IMR-90 (cell line): ENCODE data around the gene XAB2.

Source experiments
- BHLHE40 ChIP-seq: fragments of 150-350 bp; IDR thresholded peaks from 2 replicates; pipeline ENCODE4 v1.6.1; 2016; ENCODE audit warnings: mild to moderate bottlenecking, low read depth, low read length
- CEBPB ChIP-seq: IDR thresholded peaks from 2 replicates; pipeline ENCODE4 v1.6.1; 2012; ENCODE audit warnings: low read depth, low read length, improper control_type of control experiment
- MAZ ChIP-seq: IDR thresholded peaks from 2 replicates; pipeline ENCODE4 v1.6.1; 2012; ENCODE audit warnings: low read depth, mild to moderate bottlenecking, low read length, improper control_type of control experiment, moderate library complexity, borderline replicate concordance
- MXI1 ChIP-seq: IDR thresholded peaks from 2 replicates; pipeline ENCODE4 v1.6.1; 2012; ENCODE audit warnings: low read depth, mild to moderate bottlenecking, low read length, moderate library complexity, borderline replicate concordance
- NFE2L2 ChIP-seq: fragments of 150-350 bp; IDR thresholded peaks from 2 replicates; pipeline ENCODE4 v1.6.1; 2016; ENCODE audit warnings: low read depth, mild to moderate bottlenecking, low read length
- POLR2A ChIP-seq: IDR thresholded peaks from 2 replicates; pipeline ENCODE4 v1.6.1; 2012; ENCODE audit warnings: mild to moderate bottlenecking, low read depth, low read length
- RAD21 ChIP-seq: IDR thresholded peaks from 2 replicates; pipeline ENCODE4 v1.6.1; 2012; ENCODE audit warnings: low read length, improper control_type of control experiment
- RCOR1 ChIP-seq: IDR thresholded peaks from 2 replicates; pipeline ENCODE4 v1.6.1; 2012; ENCODE audit warnings: mild to moderate bottlenecking, low read length, improper control_type of control experiment; ENCODE audit not compliant: insufficient replicate concordance
- RFX5 ChIP-seq: IDR thresholded peaks from 2 replicates; pipeline ENCODE4 v1.8.0; 2012; ENCODE audit warnings: low read depth, mild to moderate bottlenecking, low read length, moderate library complexity
- SMC3 ChIP-seq: fragments of 150-350 bp; IDR thresholded peaks from 2 replicates; pipeline ENCODE4 v1.6.1; 2016; ENCODE audit warnings: low read depth, mild to moderate bottlenecking, antibody characterized with exemption, low read length, moderate library complexity
- USF2 ChIP-seq: fragments of 150-350 bp; IDR thresholded peaks from 2 replicates; pipeline ENCODE4 v1.6.1; 2017; ENCODE audit warnings: mild to moderate bottlenecking, antibody characterized with exemption, low read length, low read depth
- TF ChIP-seq, protein P1 (sequence below): conservative IDR thresholded peaks from 2 replicates; pipeline ENCODE4 v1.5.1; 2012; ENCODE audit warnings: mild to moderate bottlenecking, low read depth, low read length, improper control_type of control experiment
- TF ChIP-seq, protein P2 (sequence below): fragments of 150-350 bp; IDR thresholded peaks from 2 replicates; pipeline ENCODE4 v1.6.1; 2016; ENCODE audit warnings: low read depth, mild to moderate bottlenecking, low read length, moderate library complexity, borderline replicate concordance

DNA sequence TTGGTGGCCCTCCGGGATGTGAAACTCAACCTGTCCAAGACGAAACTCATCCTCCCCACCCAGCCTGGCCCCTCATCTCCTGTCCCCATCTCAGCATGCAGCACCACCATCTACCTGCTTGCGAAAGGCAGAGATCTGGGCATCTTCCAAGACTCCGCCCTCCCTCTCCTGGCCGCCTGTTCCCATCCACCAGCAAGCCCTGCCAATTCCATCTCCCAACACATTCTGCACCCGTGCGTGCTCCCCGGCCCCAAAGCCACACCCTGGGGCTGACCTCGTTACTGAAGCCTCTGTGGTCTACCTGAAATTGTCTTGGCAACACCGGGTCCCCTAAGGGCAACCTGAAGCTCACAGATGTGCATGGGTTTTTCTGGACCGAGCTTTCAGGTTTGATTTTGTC lies 46.9 kb downstream of the XAB2 start:
- TF ChIP-seq POLR2A, result no peak
- TF ChIP-seq, protein P1, sequence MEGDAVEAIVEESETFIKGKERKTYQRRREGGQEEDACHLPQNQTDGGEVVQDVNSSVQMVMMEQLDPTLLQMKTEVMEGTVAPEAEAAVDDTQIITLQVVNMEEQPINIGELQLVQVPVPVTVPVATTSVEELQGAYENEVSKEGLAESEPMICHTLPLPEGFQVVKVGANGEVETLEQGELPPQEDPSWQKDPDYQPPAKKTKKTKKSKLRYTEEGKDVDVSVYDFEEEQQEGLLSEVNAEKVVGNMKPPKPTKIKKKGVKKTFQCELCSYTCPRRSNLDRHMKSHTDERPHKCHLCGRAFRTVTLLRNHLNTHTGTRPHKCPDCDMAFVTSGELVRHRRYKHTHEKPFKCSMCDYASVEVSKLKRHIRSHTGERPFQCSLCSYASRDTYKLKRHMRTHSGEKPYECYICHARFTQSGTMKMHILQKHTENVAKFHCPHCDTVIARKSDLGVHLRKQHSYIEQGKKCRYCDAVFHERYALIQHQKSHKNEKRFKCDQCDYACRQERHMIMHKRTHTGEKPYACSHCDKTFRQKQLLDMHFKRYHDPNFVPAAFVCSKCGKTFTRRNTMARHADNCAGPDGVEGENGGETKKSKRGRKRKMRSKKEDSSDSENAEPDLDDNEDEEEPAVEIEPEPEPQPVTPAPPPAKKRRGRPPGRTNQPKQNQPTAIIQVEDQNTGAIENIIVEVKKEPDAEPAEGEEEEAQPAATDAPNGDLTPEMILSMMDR, result no peak
- no peak for TF ChIP-seq RFX5
- TF ChIP-seq USF2, result no peak
- no peak for TF ChIP-seq NFE2L2
- TF ChIP-seq, protein P2, sequence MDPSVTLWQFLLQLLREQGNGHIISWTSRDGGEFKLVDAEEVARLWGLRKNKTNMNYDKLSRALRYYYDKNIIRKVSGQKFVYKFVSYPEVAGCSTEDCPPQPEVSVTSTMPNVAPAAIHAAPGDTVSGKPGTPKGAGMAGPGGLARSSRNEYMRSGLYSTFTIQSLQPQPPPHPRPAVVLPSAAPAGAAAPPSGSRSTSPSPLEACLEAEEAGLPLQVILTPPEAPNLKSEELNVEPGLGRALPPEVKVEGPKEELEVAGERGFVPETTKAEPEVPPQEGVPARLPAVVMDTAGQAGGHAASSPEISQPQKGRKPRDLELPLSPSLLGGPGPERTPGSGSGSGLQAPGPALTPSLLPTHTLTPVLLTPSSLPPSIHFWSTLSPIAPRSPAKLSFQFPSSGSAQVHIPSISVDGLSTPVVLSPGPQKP, result no peak
- no peak for TF ChIP-seq MXI1
- TF ChIP-seq CEBPB, result no peak
- no peak for TF ChIP-seq SMC3
- no peak for TF ChIP-seq RAD21
- TF ChIP-seq BHLHE40, result no peak
- TF ChIP-seq RCOR1, result no peak
- no peak for TF ChIP-seq MAZ
